Astrocyte of the hippocampus (primary cell): ENCODE data around the gene SMARCAD1.

Experiments
- DNase-seq: peaks from one replicate; pipeline ENCODE4 v3.0.0; 2011; ENCODE audit warnings: low read depth, low spot score

The SMARCAD1 gene

GRCh38 chr4:94207469-94208224 lies at the start of gene SMARCAD1:
Gene SMARCAD1 (plus strand): TSS chr4:94207865. CDS start chr4:94208395, 530 bp downstream.
- peak; percentile 98 for DNase-seq

GRCh38 chr4:94158883-94159282 lies 48.8 kb upstream of the SMARCAD1 start:
- no peak for DNase-seq

- no peak for DNase-seq
These were observed 47.9 kb upstream of the SMARCAD1 start for GRCh38 chr4:94159790-94160189.

- no peak for DNase-seq
These were observed 46.9 kb upstream of the SMARCAD1 start for GRCh38 chr4:94160774-94161173.

- no peak for DNase-seq
These were observed 42.4 kb upstream of the SMARCAD1 start for GRCh38 chr4:94165256-94165655.

- peak; percentile 23 for DNase-seq
These were observed 39.3 kb upstream of the SMARCAD1 start for GRCh38 chr4:94168321-94168720.

- DNase-seq, result no peak
These were observed 37.8 kb upstream of the SMARCAD1 start for GRCh38 chr4:94169803-94170372.

GRCh38 chr4:94171616-94172015 lies 36.0 kb upstream of the SMARCAD1 start:
- DNase-seq, result no peak

GRCh38 chr4:94175553-94176261 lies 32.0 kb upstream of the SMARCAD1 start:
- no peak for DNase-seq

GRCh38 chr4:94177822-94178221 lies 29.8 kb upstream of the SMARCAD1 start:
- peak; percentile 11 for DNase-seq

- peak; percentile 3 for DNase-seq
These were observed 25.9 kb upstream of the SMARCAD1 start for GRCh38 chr4:94181815-94182214.

- DNase-seq, result no peak
These were observed 4.9 kb upstream of the SMARCAD1 start for GRCh38 chr4:94202769-94203168.

- no peak for DNase-seq
These were observed 601 bp downstream of the SMARCAD1 start for GRCh38 chr4:94208266-94208665.

- no peak for DNase-seq
These were observed 1.3 kb downstream of the SMARCAD1 start for GRCh38 chr4:94208918-94209317.

GRCh38 chr4:94211861-94212260 lies 4.2 kb downstream of the SMARCAD1 start:
- no peak for DNase-seq

GRCh38 chr4:94214703-94215319 lies 7.1 kb downstream of the SMARCAD1 start:
- no peak for DNase-seq

- DNase-seq, result no peak
These were observed 8.7 kb downstream of the SMARCAD1 start for GRCh38 chr4:94216394-94216793.

GRCh38 chr4:94219402-94219801 lies 11.7 kb downstream of the SMARCAD1 start:
- DNase-seq, result no peak

- DNase-seq, result no peak
These were observed 14.3 kb downstream of the SMARCAD1 start for GRCh38 chr4:94221916-94222315.

- no peak for DNase-seq
These were observed 17.8 kb downstream of the SMARCAD1 start for GRCh38 chr4:94225449-94225848.

- no peak for DNase-seq
These were observed 19.1 kb downstream of the SMARCAD1 start for GRCh38 chr4:94226763-94227162.

GRCh38 chr4:94228493-94229216 lies 21.0 kb downstream of the SMARCAD1 start:
- DNase-seq, result no peak
